Stimulated activated CD4-positive, alpha-beta T cell treated with anti-CD3 and anti-CD28 coated beads, Interleukin-4, amount 100 ng/mL, for 48 hours (primary cell): ENCODE measurements around the gene NXPH3.

Experiments used
- DNase-seq, 2 donors: peaks; one replicate each; pipeline ENCODE4 v3.0.0-alpha.2; 2020; ENCODE audit warnings: low read depth in 2 of 2

The NXPH3 gene

GRCh38 chr17:49630113-49630900, 54.6 kb downstream of the NXPH3 start:
- no peak for DNase-seq

DNA sequence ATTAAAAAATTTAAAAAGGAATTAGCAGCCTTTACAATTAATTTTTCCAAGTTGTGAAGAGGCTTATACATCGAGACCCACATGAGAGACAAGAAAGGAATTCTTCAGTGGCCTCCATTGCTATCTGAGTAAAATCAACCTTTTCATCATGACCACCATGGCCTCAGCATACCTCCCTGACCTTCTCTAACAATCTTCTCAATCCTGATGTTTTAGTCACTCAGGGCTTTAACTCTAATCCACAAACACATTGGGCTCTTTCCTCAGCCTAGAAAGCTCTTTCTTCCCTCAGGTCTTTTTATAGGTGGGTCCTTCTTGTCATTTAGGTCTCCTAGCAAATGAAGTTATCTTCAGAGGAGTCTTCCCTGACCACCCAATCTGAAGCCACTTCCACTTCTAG, 55.8 kb downstream of the NXPH3 start:
- DNase-seq, result no peak
